Fibroblast of upper back skin (primary cell): ENCODE measurements around the gene DTNA.

Experiments used
- DNase-seq: peaks from one replicate; pipeline ENCODE4 v3.0.0-alpha.2; 2013

Gene DTNA

DNA sequence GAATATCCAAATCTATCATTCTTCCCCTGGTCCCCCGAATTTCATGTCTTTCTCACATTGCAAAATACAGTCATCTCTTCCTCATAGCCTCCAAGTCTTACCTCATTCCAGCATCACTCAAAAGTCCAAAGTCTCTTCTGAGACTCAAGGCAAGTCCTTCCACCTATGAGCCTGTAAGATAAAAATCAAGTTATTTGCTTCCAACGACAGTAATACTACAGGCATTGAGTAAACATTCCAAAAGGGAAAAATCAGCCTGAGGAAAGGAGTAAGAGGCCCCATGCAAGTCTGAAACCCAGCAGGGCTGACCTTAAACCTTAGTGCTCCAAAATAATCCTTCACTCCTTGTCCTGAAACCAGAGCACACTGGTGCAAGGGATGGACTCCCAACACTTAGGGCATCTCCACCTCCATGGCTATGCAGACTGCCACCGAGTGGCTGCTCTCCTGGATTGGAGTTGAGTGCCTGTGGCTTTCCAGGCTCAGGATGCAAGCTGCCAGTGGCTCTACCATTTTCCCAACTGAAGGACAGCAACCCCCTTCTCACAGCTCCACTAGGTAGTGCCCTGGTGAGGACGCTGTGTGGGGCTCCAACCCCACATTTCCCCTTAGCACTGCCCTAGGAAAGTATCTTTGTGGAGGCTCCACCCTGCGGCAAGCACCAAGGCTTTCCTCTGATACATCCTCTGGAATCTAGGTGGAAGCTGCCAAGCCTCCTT, 16.3 kb downstream of the DTNA start:
- DNase-seq, result no peak

DNA sequence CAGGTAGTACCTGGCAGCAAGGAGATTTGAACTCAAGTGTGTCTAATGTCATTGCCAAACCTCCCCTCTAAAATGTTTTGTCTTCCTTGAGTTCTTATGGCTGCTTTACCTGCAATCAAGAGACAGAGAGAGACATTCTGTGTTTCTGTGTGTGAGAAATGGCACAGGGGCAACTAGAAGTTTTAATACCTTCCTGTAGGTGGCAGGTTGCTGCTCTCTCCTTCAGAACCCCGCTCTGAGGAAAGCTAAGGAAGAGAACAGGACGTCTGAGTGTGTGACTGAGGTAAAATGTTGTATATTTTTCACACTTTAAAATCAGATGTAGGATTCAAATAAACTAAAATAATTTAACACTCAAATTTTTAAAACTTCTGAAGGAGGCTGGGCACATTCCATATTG, 19.2 kb downstream of the DTNA start:
- peak; percentile 43 for DNase-seq

DNA sequence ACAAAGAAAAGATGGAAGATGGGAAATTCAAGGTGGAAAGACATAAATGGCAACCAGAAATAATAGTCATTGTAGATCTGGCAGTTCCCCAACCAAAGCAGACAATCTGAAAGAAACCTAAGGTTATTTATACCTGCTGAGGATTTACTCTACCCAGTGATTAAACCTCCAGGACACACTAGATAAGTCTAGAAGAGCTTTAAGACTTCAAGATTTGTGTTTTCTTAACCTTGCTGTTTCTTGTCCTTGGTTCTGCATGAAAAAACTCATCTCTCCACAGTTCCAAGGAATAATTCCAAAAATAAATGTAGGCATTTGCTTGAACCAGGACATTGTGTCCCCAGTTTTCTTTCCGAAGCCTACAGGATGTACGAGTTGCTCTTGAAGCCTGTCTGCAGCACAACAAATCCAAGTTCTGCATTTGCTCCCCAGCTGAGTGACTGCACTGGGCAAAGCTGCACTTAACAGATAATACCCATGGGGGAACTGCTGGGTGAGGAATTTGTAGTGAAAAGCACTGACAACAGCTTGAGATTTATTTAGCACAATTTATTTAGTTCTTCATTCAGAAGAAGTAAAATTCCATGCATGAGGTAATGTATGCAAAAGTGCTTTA, 19.8 kb downstream of the DTNA start:
- peak; percentile 28 for DNase-seq

DNA sequence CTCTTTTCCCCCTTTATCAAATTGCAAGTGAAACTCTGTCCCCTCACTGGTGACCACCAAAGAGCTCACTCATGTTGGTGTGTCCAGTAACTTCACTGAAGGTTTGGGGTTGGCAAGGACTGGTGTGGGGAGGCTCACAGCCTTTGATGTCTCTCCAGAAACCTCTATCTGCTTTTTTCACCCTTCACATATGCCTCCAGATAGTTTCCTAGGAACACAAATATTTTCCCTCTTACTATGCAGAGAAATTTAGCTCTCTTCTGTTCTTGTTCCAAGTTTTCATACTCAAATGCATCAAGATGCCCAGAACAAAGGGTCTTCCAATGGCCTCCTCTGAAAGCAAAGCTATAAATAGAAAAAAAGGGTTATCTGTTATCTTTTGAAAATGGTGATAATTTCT, 20.7 kb downstream of the DTNA start:
- DNase-seq, result peak; percentile 15

GRCh38 chr18:34734056-34734455, 24.0 kb downstream of the DTNA start:
- no peak for DNase-seq

- peak; percentile 40 for DNase-seq
These were observed 24.4 kb downstream of the DTNA start for GRCh38 chr18:34734526-34734925.

- peak; percentile 57 for DNase-seq
These were observed 28.2 kb downstream of the DTNA start for GRCh38 chr18:34738175-34738894.

GRCh38 chr18:34740101-34740500, 30.0 kb downstream of the DTNA start:
- DNase-seq, result no peak

DNA sequence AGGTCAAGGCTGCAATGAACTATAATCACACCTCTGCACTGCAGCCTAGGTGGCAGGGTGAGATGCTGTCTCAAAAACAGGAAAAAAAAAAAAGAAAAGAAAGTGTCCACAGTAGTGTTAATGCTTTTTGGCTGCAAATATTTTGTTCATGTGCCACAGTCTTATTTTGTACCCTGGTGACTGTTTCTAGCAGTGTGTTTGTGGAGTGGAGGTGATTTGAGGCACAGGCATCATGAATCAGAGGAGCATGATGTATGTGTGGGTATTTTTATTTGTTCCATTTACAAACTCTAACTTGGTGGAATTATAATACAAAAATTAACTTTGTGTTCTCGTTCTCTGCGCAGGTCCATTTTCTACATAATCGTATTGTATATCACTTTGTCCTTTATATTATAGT, 30.6 kb downstream of the DTNA start:
- DNase-seq, result no peak

- no peak for DNase-seq
These were observed 31.3 kb downstream of the DTNA start for GRCh38 chr18:34741401-34741800.

DNA sequence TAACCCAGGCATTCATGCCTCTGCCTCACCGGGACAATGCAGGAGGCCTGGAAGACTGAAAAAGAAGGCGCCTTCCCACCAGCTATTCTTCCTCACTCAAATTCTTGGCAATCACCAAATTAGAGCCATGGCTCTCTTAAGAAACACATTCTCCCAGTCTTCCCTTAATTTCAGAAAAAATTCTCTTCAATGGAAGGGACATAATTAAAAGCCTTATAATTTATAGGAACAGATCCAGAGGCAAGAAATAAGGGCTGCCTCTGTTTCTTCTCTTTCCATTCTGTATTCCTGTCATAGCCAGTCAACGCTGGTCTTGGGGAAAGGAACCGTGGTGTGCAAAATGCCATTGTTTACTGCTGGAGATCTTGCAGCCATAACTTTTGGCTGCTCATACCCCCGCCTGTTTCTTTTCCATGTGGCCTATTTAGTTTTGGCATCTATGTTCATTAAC, 32.8 kb downstream of the DTNA start:
- no peak for DNase-seq

DNA sequence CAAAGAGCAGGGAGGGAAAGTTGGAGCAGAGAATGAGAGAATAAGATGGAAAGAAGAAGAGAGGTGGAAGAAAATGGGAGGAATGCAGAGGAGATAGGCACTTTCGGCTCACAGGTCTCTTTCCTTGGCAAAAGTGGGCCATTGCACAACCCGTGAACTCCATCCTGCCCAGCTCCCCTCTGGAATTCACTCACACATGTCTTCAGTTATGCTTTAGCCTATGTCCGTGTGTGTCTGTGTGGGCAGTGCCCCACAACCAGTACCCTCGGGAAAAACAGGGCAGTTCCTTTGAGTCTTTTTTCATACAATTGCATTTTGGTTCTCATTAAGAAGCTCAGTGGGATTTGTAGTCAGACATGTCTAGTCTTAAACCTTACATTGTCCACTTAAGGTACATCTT, 34.5 kb downstream of the DTNA start:
- no peak for DNase-seq

GRCh38 chr18:34746614-34747013, 36.5 kb downstream of the DTNA start:
- DNase-seq, result no peak

DNA sequence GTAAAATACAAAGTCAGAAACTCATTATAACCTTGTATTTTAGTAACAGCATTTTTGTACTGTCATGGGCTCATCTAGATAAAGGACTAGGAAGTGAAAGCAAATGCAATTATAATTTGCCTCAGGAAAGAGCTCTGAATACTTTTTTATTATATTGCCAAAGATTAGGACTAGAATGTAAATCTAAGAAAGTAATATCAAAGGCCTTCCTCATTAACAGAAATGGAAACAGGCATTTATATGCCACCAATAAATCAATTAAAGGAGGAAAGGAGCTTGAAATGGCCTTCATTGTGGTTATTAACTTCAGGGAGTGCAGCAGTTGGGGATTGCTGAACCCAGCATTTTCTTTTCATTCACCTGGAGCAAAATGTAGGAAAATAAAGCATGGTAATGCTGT, 39.6 kb downstream of the DTNA start:
- DNase-seq, result no peak

- no peak for DNase-seq
These were observed 42.0 kb downstream of the DTNA start for GRCh38 chr18:34752056-34752455.

DNA sequence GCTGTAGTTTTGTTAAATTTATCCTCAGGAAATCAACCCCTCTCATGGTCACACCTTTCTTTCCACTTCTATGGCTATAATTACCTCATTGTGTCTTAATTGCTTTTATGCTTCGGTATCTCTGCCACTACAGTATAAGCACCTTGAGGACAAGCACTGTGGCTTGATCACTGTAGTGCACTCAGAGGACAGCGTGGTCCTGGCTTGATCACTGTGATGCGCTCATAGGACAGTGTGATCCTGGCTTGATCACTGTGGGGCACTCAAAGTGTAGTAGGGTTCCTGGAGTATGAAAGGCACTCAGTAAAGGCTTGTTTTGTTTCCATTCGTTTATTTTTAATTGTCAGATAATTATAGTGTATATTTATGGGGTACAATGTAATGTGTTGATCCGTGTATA, 44.2 kb downstream of the DTNA start:
- no peak for DNase-seq

DNA sequence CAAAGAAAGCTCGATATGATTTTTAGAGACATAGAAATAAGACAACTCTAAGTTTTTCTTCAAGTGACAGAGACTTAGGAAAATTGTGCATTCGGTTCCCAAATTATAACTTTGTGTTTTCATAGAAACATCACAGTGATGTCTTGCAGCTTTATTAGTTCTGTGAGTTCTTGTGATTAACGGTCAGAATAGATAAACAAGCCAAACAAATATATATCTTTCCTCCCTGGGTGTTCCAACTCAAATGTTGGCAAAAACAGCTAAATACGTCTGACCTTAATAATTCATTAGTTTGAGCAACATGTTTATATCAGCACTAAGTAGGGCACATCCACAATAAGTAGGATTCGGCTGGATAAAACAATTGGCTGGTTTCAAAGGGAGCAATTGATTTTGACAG, 47.6 kb downstream of the DTNA start:
- no peak for DNase-seq

- no peak for DNase-seq
These were observed 48.4 kb downstream of the DTNA start for GRCh38 chr18:34758378-34758948.

DNA sequence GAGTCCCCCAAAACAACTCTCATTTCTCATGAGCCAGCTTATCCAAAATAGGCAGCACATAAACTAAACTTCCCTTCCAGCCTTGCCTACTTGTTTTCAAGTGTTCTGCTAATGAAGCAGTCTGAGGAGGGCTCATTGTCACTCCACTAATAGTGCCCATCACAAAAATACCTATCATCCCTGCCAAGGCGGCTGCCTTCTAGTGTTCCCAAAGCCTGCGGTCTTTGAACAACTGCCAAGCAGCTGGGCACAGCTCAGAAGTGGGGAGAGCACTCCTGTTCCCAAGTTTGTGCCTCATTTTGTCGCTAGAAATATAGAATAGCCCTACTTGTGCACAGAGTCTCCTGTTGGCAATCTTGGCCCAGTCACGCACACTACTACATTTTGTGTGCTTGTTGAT, 50.3 kb downstream of the DTNA start:
- no peak for DNase-seq

- DNase-seq, result no peak
These were observed 54.4 kb downstream of the DTNA start for GRCh38 chr18:34764451-34764850.

DNA sequence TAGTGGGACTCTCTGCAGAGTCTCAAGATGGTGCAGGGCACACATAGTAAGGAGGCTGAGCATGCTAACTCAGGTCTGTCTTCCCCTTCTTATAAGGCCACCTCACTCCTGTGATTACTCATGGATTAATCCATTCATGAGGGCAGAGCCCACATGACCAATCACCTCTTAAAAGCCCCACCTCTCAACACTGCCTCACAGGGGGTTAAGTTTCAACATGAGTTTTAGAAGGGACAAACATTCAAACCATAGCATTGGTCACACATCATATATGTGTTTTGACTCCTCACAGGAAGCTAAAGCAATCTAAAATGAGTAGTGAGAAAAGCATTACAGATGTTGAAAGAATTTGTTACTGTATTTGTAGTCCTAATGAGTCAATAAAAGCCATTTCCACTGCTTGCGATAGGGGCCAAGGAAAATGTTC, 57.5 kb downstream of the DTNA start:
- peak; percentile 86 for DNase-seq

DNA sequence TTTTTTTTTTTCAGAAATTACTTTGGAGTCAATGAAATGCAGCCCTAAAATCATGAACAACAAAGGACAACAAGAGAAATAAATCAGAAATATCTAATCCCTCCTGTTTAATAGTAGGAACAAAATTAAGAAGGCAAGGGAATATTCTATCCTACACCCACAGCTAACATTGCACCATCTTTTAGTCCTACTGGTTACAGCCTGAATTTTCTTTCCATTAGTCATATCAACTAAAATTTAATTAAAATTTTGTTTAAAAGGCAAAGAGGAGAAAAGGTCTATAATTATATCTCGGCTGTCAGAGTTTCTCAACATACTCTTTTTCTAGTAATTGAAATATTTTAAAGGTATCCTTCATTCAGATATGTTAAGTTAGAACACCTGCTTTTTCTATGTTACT, 61.9 kb downstream of the DTNA start:
- no peak for DNase-seq

DNA sequence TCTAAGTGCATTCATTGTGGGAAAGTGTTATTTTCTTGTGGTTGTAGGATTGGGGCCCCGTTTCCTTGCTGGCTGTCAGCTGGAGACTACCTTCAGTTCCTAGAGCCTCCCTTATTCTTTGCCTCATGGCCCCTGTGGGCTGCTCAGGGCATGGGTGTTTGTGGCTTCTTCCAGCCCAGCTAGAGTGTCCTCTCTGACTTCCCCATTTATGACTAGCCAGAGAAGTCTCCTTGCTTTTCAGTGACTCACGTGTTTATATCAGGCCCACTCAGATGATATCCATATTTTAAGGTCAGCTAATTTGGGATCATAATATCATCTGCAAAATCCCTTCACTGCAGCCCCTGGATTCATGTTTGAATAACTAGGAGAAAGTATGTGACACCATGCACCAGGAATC, 62.8 kb downstream of the DTNA start:
- DNase-seq, result peak; percentile 26

DNA sequence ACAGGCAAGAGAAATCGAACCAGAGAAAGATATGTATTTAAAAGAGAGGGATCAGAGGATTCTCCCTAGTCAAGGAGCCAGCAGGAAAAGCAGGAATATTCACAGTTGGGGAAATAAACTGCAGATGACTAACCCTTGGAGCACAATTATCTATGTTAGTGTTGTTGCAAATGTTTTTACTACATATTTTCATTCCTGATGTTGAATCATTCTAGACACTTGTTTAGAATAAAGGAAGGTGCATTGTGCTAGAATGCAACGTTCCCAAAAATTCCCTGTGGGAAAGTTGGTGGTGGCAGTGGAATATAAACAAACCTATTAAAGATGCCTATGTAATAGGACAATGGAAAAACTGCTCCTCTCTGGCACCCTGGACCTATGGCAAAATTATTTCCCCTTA, 63.3 kb downstream of the DTNA start:
- DNase-seq, result peak; percentile 15
